HG03064 (cell line): ENCODE measurements around the gene KCNK3.

Experiments
- ATAC-seq: cut with Tn5 transposase; IDR thresholded peaks from one replicate; pipeline ENCODE4 v1.9.1; 2021; ENCODE audit warnings: low read depth; ENCODE audit not compliant: unreplicated experiment

KCNK3 gene

GRCh38 chr2:26769089-26769761 lies 76.7 kb downstream of the KCNK3 start:
- ATAC-seq = no peak

GRCh38 chr2:26770986-26771586 lies 78.6 kb downstream of the KCNK3 start:
- ATAC-seq = no peak

- ATAC-seq = no peak
Observed at GRCh38 chr2:26772064-26773001, 79.8 kb downstream of the KCNK3 start.

- no peak for ATAC-seq
Observed at GRCh38 chr2:26776195-26776800, 83.8 kb downstream of the KCNK3 start.

- ATAC-seq = no peak
Observed at GRCh38 chr2:26778098-26778497, 85.6 kb downstream of the KCNK3 start.

- no peak for ATAC-seq
Observed at GRCh38 chr2:26778507-26778906, 86.0 kb downstream of the KCNK3 start.

GRCh38 chr2:26780203-26780760 lies 87.8 kb downstream of the KCNK3 start:
- no peak for ATAC-seq
